HepG2 (cell line): ENCODE data around the gene NBPF1. TPM values are rescaled to one million over a fixed set of nuclear protein-coding genes. Genes with fewer than 3 reads are reported as not detected.

Source experiments
- ARID2 ChIP-seq: sonication (generic); formaldehyde crosslinking; IDR thresholded peaks from 2 replicates; pipeline ENCODE4 v1.8.1; 2022; ENCODE audit warnings: mild to moderate bottlenecking, missing genetic modification reagents, borderline replicate concordance
- HBP1 ChIP-seq: IDR thresholded peaks from 2 replicates; pipeline ENCODE4 v1.6.1; 2016; ENCODE audit warnings: low read depth, control low read depth
- HMGXB3 ChIP-seq: sonication (generic); formaldehyde crosslinking; IDR thresholded peaks from 2 replicates; pipeline ENCODE4 v1.4.0; 2020; ENCODE audit warnings: missing genetic modification reagents, borderline replicate concordance
- KLF16 ChIP-seq, 2 experiments: sonication (generic) in 1 of 2; formaldehyde crosslinking in 1 of 2; IDR thresholded peaks; 2 replicates each; pipeline versions ENCODE4 v1.6.1 to v1.8.0; 2016 to 2023; ENCODE audit warnings: missing genetic modification reagents in 2 of 2, missing compliant biosample characterization in 1 of 2
- ZNF124 ChIP-seq: sonication (generic); formaldehyde crosslinking; IDR thresholded peaks from 2 replicates; pipeline ENCODE4 v1.4.0; 2020; ENCODE audit warnings: missing genetic modification reagents
- ZNF263 ChIP-seq: sonication (generic); formaldehyde crosslinking; IDR thresholded peaks from 2 replicates; pipeline ENCODE4 v1.4.0; 2020; ENCODE audit warnings: missing genetic modification reagents
- ZNF292 ChIP-seq: sonication (generic); formaldehyde crosslinking; IDR thresholded peaks from 2 replicates; pipeline ENCODE4 v1.8.1; 2022; ENCODE audit warnings: mild to moderate bottlenecking, low read depth, missing genetic modification reagents, borderline replicate concordance
- polyA plus RNA-seq, 8 experiments: library from polyadenylated mRNA; depleted of rRNA in 3 of 8; stranded (reverse) in 7 of 8; unstranded in 1 of 8; fragments of >200 nt; fragmentation: Illumina TruSeq in 4 of 8; extraction: Trizol in 4 of 8; gene quantifications; 2 replicates each; pipeline versions ENCODE4 v1.2.1 to v1.2.3, GENCODE V29; 2011 to 2016; ENCODE audit warnings: low read depth in 4 of 8, missing spikeins in 1 of 8, mixed read lengths in 1 of 8; ENCODE audit not compliant: insufficient read depth in 1 of 8
- total RNA-seq, 5 experiments: library from RNA; depleted of rRNA; stranded (reverse); fragments of >200 nt; fragmentation: Illumina TruSeq; extraction: Trizol; gene quantifications; 2 replicates each; pipeline ENCODE4 v1.2.3, GENCODE V29; 2016; ENCODE audit warnings: low read depth in 1 of 5
- TF ChIP-seq, protein P1 (sequence below): sonication (generic); formaldehyde crosslinking; IDR thresholded peaks from 2 replicates; pipeline ENCODE4 v1.4.0; 2020; ENCODE audit warnings: missing genetic modification reagents, borderline replicate concordance

NBPF1 gene
- total and polyA plus RNA-seq, 2 of the 13 experiments (the other 11 are each of a cell fraction or from before 2014, with no cell fraction given), result 30.3 to 35.6 TPM

- TF ChIP-seq ARID2 (CRISPR knock-in tag) (0 out of 2 replicates have a peak, but pooled peaks have one; percentile 12), ZNF292 (CRISPR knock-in tag) (0 out of 2 replicates have a peak, but pooled peaks have one; percentile 32), HBP1 (CRISPR knock-in tag) (0 out of 2 replicates have a peak, but pooled peaks have one; percentile 39), ZNF263 (CRISPR knock-in tag) (peak; percentile 42; the same call in 1 of the 2 replicates), HMGXB3 (CRISPR knock-in tag) (peak; percentile 15; the same call in 1 of the 2 replicates), KLF16 (CRISPR knock-in tag; IDR thresholded peaks at IDR 0.05) (0 out of 4 replicates have a peak, but pooled peaks of 1 of the 2 experiments have one; percentile 9), ZNF124 (0 out of 2 replicates have a peak, but pooled peaks have one; percentile 27)
- TF ChIP-seq, protein P1, sequence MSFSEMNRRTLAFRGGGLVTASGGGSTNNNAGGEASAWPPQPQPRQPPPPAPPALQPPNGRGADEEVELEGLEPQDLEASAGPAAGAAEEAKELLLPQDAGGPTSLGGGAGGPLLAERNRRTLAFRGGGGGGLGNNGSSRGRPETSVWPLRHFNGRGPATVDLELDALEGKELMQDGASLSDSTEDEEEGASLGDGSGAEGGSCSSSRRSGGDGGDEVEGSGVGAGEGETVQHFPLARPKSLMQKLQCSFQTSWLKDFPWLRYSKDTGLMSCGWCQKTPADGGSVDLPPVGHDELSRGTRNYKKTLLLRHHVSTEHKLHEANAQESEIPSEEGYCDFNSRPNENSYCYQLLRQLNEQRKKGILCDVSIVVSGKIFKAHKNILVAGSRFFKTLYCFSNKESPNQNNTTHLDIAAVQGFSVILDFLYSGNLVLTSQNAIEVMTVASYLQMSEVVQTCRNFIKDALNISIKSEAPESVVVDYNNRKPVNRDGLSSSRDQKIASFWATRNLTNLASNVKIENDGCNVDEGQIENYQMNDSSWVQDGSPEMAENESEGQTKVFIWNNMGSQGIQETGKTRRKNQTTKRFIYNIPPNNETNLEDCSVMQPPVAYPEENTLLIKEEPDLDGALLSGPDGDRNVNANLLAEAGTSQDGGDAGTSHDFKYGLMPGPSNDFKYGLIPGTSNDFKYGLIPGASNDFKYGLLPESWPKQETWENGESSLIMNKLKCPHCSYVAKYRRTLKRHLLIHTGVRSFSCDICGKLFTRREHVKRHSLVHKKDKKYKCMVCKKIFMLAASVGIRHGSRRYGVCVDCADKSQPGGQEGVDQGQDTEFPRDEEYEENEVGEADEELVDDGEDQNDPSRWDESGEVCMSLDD (CRISPR knock-in tag), result 0 out of 2 replicates have a peak, but pooled peaks have one; percentile 21
Observed at GRCh38 chr1:16611981-16612331, 1.4 kb downstream of the NBPF1 start (continued).
